Tibial nerve (tissue), 4 donors: ENCODE results near the gene FADS6. TPM values are rescaled to one million over a fixed set of nuclear protein-coding genes. Genes with fewer than 3 reads are reported as not detected.
"Not testable (repeated sequence)": the region's sequence is repeated elsewhere in the genome, so short reads cannot be mapped to it uniquely, and the experiment has no call there.

Source experiments
- DNase-seq, 2 donors: peaks; one replicate each; pipeline ENCODE4 v3.0.0-alpha.2; 2019; ENCODE audit warnings: low spot score in 2 of 2
- H3K27ac ChIP-seq, 4 donors: fragments of 200-600 bp; sonication (generic) in 3 of 4; one replicate each; pipeline ENCODE4 v1.5.1; 2017 to 2019; ENCODE audit warnings: mild to moderate bottlenecking in 1 of 4
- H3K27me3 ChIP-seq, 2 donors: fragments of 200-600 bp; sonication (generic) in 1 of 2; one replicate each; pipeline versions ENCODE4 v1.5.1 to v1.6.0; 2017 to 2019
- H3K36me3 ChIP-seq, 3 donors: fragments of 200-600 bp; sonication (generic); one replicate each; pipeline ENCODE4 v1.5.1; 2018 to 2019
- H3K4me1 ChIP-seq, 4 donors: fragments of 200-600 bp; sonication (generic) in 3 of 4; one replicate each; pipeline ENCODE4 v1.5.1; 2017 to 2019
- H3K4me3 ChIP-seq, 4 donors: fragments of 200-600 bp; sonication (generic) in 3 of 4; one replicate each; pipeline ENCODE4 v1.5.1; 2017 to 2019; ENCODE audit warnings: mild to moderate bottlenecking in 1 of 4, moderate library complexity in 1 of 4
- H3K9me3 ChIP-seq, 4 donors: fragments of 200-600 bp; sonication (generic) in 3 of 4; one replicate each; pipeline ENCODE4 v1.5.1; 2017 to 2019
- EP300 ChIP-seq, 2 donors: sonication (generic); formaldehyde crosslinking; IDR thresholded peaks; one replicate each; pipeline ENCODE4 v1.6.1; 2017; ENCODE audit warnings: antibody characterized with exemption in 2 of 2, mild to moderate bottlenecking in 1 of 2
- POLR2A ChIP-seq, 2 donors: fragments of 450-650 bp; IDR thresholded peaks; one replicate each; pipeline ENCODE4 v1.6.1; 2017; ENCODE audit warnings: antibody characterized with exemption in 2 of 2, mild to moderate bottlenecking in 2 of 2, moderate library complexity in 2 of 2
- WGBS, 2 donors: methylation state at CpG; one replicate each; pipeline ENCODE4 v1.1.5; 2018; 5-methylcytosine and 5-hydroxymethylcytosine counted together
- total RNA-seq, 4 donors: library from RNA; depleted of rRNA; stranded (reverse); fragments of >200 nt; gene quantifications; one replicate each; pipeline ENCODE4 v1.1.0, GENCODE V29; 2016
- TF ChIP-seq, protein P1 (sequence below), 5 experiments: fragments of 200-600 bp in 3 of 5; fragments of 450-650 bp in 2 of 5; sonication (generic) in 3 of 5; IDR thresholded peaks; one replicate each; pipeline ENCODE4 v1.5.1; 2016 to 2019; ENCODE audit warnings: antibody characterized with exemption in 5 of 5, mild to moderate bottlenecking in 3 of 5, moderate library complexity in 2 of 5

Gene FADS6
- total RNA-seq, 4 donors from 2014 or later: not detected

DNA sequence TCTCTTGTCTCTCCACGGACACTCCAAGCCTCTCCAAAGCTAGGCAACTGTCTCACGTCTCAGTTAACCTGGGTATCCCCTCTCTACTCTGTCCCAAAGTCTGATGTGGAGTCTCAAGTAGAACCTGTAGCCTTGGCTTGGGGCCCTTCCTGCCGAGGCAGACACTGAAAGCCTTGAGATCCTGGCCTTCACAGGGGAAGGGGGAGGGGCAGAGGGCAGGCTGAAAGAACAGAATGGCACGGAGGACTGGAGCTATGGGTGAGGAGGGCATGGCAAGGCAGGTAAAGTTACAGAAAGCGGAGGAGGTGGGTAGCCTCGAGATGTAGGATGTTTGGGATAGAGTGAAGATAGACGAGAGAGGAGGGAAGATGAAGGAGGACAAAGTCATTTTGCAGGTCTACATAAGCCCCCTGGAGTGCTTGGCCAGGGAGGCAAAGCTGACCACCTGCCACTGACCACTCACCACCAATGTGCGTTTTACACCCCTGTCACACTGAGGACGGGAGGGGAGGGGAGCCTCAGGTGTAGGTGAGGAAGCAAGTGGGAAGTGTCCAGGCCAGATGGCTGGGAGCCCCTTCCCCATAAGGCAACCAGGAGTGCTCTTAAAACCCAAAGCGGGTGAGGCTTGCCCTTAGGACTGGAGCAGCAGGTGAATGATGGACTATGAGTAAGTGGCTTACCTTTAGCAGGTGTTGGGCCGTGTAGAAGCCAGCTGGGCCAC, 21.9 kb downstream of the FADS6 start:
- Histone ChIP-seq H3K27ac (no peak overlapping the region), H3K36me3 (peaks cover 0 to 8% (median 0%) of the 10 kb centered on the region in 3 donors), H3K4me1 (peaks cover 0 to 24% (median 11%) of the 10 kb centered on the region in 4 donors), H3K9me3 (no peaks in the 10 kb centered on the region), H3K4me3 (peak overlapping the region in 1 of 4 donors; percentile 71), H3K27me3 (no peaks in the 10 kb centered on the region)
- WGBS, 2 donors: 78 to 85% methylated on average over 11 of the region's 11 CpGs
- TF ChIP-seq POLR2A (IDR thresholded peaks at IDR 0.05) (no peak), EP300 (IDR thresholded peaks at IDR 0.05) (no peak)
- TF ChIP-seq, protein P1, sequence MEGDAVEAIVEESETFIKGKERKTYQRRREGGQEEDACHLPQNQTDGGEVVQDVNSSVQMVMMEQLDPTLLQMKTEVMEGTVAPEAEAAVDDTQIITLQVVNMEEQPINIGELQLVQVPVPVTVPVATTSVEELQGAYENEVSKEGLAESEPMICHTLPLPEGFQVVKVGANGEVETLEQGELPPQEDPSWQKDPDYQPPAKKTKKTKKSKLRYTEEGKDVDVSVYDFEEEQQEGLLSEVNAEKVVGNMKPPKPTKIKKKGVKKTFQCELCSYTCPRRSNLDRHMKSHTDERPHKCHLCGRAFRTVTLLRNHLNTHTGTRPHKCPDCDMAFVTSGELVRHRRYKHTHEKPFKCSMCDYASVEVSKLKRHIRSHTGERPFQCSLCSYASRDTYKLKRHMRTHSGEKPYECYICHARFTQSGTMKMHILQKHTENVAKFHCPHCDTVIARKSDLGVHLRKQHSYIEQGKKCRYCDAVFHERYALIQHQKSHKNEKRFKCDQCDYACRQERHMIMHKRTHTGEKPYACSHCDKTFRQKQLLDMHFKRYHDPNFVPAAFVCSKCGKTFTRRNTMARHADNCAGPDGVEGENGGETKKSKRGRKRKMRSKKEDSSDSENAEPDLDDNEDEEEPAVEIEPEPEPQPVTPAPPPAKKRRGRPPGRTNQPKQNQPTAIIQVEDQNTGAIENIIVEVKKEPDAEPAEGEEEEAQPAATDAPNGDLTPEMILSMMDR (IDR thresholded peaks at IDR 0.05): no peak
- DNase-seq: no peak

DNA sequence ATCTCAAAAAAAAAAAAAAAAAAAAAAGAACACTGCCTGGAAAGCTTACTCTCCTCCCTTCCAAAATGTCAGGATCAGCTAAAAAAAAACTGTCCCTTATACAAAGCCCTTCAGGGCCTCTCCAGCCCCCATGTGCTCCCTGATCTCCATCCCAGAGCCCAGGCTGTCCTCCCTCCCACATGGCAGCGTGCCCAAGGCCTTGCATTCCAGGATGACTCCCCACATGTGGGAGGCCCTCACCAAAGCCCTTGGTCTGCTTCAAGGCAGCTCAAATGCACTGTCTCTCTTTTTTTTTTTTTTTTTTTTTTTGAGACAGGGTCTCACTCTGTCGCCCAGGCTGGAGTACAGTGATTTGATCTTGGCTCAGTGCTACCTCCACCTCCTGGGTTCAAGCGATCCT, 22.9 kb downstream of the FADS6 start:
- Histone ChIP-seq H3K4me1 (peaks cover 0 to 24% (median 11%) of the 10 kb centered on the region in 4 donors), H3K27ac (no peak overlapping the region), H3K27me3 (no peaks in the 10 kb centered on the region), H3K9me3 (no peaks in the 10 kb centered on the region), H3K36me3 (peaks cover 0 to 12% (median 0%) of the 10 kb centered on the region in 3 donors), H3K4me3 (no peak overlapping the region)
- TF ChIP-seq, protein P1 (IDR thresholded peaks at IDR 0.05): no peak
- no peak for TF ChIP-seq POLR2A (IDR thresholded peaks at IDR 0.05)
- no peak for TF ChIP-seq EP300 (IDR thresholded peaks at IDR 0.05)
- DNase-seq: no peak
- 75 to 77% methylated on average over 3 of the region's 3 CpGs for WGBS, 2 donors

GRCh38 chr17:74870028-74870427, 23.4 kb downstream of the FADS6 start:
- H3K27ac ChIP-seq, H3K4me3 ChIP-seq, H3K27me3 ChIP-seq, DNase-seq, H3K9me3 ChIP-seq: not testable (repeated sequence)
- 88 to 89% methylated on average over 8 to 9 of the region's 9 CpGs for WGBS, 2 donors
- Histone ChIP-seq H3K36me3 (peaks cover 0 to 12% (median 0%) of the 10 kb centered on the region in 3 donors), H3K4me1 (peaks cover 0 to 24% (median 11%) of the 10 kb centered on the region in 4 donors)

DNA sequence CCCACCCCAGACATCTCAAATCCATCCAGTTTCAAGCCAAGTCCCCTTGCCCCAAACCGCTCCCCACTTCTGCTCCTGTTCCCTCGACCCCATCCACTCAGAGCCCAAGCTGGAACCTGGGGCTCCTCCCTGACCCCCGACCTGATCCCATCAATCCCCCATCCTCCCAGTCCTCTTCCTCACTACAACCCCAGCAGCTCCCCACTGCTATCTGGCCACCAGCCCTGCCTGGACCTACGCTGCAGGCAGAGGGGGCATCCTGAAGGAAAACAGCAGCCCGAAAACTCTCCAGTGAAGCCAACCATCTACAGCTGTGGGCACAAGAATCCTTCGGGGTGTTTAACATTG, 24.6 kb downstream of the FADS6 start:
- H3K27ac ChIP-seq: no peak overlapping the region
- H3K4me3 ChIP-seq: no peak overlapping the region
- H3K36me3 ChIP-seq: peaks cover 0 to 14% (median 0%) of the 10 kb centered on the region in 3 donors
- 85 to 96% methylated on average over 6 of the region's 6 CpGs for WGBS, 2 donors
- H3K9me3 ChIP-seq: no peaks in the 10 kb centered on the region
- DNase-seq: no peak
- H3K27me3 ChIP-seq: no peaks in the 10 kb centered on the region
- peaks cover 0 to 25% (median 10%) of the 10 kb centered on the region in 4 donors for H3K4me1 ChIP-seq
- TF ChIP-seq POLR2A (IDR thresholded peaks at IDR 0.05) (no peak), EP300 (IDR thresholded peaks at IDR 0.05) (no peak)
- TF ChIP-seq, protein P1 (IDR thresholded peaks at IDR 0.05): no peak

- DNase-seq: no peak
- TF ChIP-seq, protein P1 (IDR thresholded peaks at IDR 0.05): no peak
- TF ChIP-seq EP300 (IDR thresholded peaks at IDR 0.05): no peak
- no peak for TF ChIP-seq POLR2A (IDR thresholded peaks at IDR 0.05)
- WGBS, 2 donors: 75 to 79% methylated on average over 12 of the region's 12 CpGs
- no peaks in the 10 kb centered on the region for H3K27me3 ChIP-seq
- H3K36me3 ChIP-seq: peaks cover 0 to 17% (median 0%) of the 10 kb centered on the region in 3 donors
- no peaks in the 10 kb centered on the region for H3K9me3 ChIP-seq
- H3K4me1 ChIP-seq: peaks cover 0 to 22% (median 8%) of the 10 kb centered on the region in 4 donors
- H3K4me3 ChIP-seq: no peak overlapping the region
- H3K27ac ChIP-seq: no peak overlapping the region
These were observed 25.1 kb downstream of the FADS6 start for GRCh38 chr17:74868251-74868907.
